Left renal pelvis (tissue), 4 donors: ENCODE results near the gene CTDNEP1. TPM values are rescaled to one million over a fixed set of nuclear protein-coding genes. Genes with fewer than 3 reads are reported as not detected.

Experiments
- DNase-seq, 4 donors: peaks; one replicate each; pipeline ENCODE4 v3.0.0-alpha.2; 2013; ENCODE audit warnings: low read depth in 4 of 4, low spot score in 3 of 4
- polyA plus RNA-seq, 4 donors: library from polyadenylated mRNA; unstranded; fragments of 120-200 nt; gene quantifications; one replicate each; pipeline ENCODE4 v1.2.1, GENCODE V29; 2013; ENCODE audit not compliant: insufficient read length in 4 of 4

The CTDNEP1 gene
- polyA plus RNA-seq, 4 donors: 146 to 158 (median 156) TPM

GRCh38 chr17:7216242-7217112 lies 35.1 kb downstream of the CTDNEP1 start:
- DNase-seq: no peak

- DNase-seq: no peak
Observed at GRCh38 chr17:7215652-7216180, 35.8 kb downstream of the CTDNEP1 start.

GRCh38 chr17:7215136-7215638 lies 36.3 kb downstream of the CTDNEP1 start:
- DNase-seq: peak in 2 of 4 donors; percentile 88 to 90

GRCh38 chr17:7214300-7215135 lies 37.0 kb downstream of the CTDNEP1 start:
- peak; percentile 93 to 97 (median 96) for DNase-seq

GRCh38 chr17:7213895-7214299 lies 37.6 kb downstream of the CTDNEP1 start:
- peak in 3 of 4 donors; percentile 83 to 92 (median 91) for DNase-seq

GRCh38 chr17:7211491-7212273 lies 39.9 kb downstream of the CTDNEP1 start:
- no peak for DNase-seq

GRCh38 chr17:7208754-7209460 lies 42.6 kb downstream of the CTDNEP1 start:
- DNase-seq: no peak

GRCh38 chr17:7208027-7208571 lies 43.4 kb downstream of the CTDNEP1 start:
- no peak for DNase-seq

GRCh38 chr17:7207120-7208001 lies 44.2 kb downstream of the CTDNEP1 start:
- DNase-seq: no peak

GRCh38 chr17:7205561-7205960 lies 46.0 kb downstream of the CTDNEP1 start:
- DNase-seq: no peak

GRCh38 chr17:7204828-7205461 lies 46.6 kb downstream of the CTDNEP1 start:
- DNase-seq: peak in 2 of 4 donors; percentile 78 to 79

- no peak for DNase-seq
Observed at GRCh38 chr17:7204336-7204735, 47.2 kb downstream of the CTDNEP1 start.

- DNase-seq: no peak
Observed at GRCh38 chr17:7203391-7203790, 48.1 kb downstream of the CTDNEP1 start.

- DNase-seq: no peak
Observed at GRCh38 chr17:7196651-7197401, 54.7 kb downstream of the CTDNEP1 start.

- no peak for DNase-seq
Observed at GRCh38 chr17:7195971-7196370, 55.6 kb downstream of the CTDNEP1 start.
